HG02943 (cell line): Measurements from ENCODE around the gene PSMB4.
"Not testable (repeated sequence)": the region's sequence is repeated elsewhere in the genome, so short reads cannot be mapped to it uniquely, and the experiment has no call there.

ENCODE experiments used
- ATAC-seq: cut with Tn5 transposase; IDR thresholded peaks from one replicate; pipeline ENCODE4 v1.9.1; 2021; ENCODE audit warnings: mild to moderate bottlenecking, low read depth, moderate library complexity; ENCODE audit not compliant: unreplicated experiment

Gene PSMB4

GRCh38 chr1:151436985-151437384, 37.6 kb downstream of the PSMB4 start:
- ATAC-seq, result no peak

- not testable (repeated sequence) for ATAC-seq
These were observed 38.0 kb downstream of the PSMB4 start for GRCh38 chr1:151437396-151437795.

- no peak for ATAC-seq
These were observed 44.7 kb downstream of the PSMB4 start for GRCh38 chr1:151443846-151444782.

GRCh38 chr1:151444783-151445177, 45.4 kb downstream of the PSMB4 start:
- no peak for ATAC-seq

GRCh38 chr1:151447696-151448095, 48.3 kb downstream of the PSMB4 start:
- ATAC-seq, result no peak
